NCI-H345 (cell line): ENCODE data around the gene LGALS9B.
"Not testable (repeated sequence)": the region's sequence is repeated elsewhere in the genome, so short reads cannot be mapped to it uniquely, and the experiment has no call there.

ENCODE experiments used
- DNase-seq: peaks from one replicate; lab custom pipeline; 2025; lab: John Stamatoyannopoulos, UW

The LGALS9B gene

DNA sequence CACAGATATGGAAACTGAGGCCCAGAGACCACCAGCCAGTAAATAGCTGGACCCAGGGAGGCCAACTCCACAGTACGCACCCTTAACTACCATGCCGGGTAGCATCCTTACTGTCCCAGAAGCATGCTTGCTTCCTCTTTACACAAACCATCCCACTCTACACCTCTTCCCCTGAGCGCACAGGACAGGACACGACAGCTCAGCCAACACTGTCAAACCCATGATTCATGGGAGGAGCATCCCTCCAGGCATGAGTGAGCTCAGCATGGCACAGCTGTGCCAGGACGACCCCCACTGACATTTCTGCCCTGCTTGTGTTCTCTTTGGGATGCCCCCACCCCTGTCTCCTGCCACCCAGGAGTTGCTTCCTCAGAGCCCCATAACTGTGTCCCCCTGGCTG lies 340 bp downstream of the LGALS9B start:
- DNase-seq: not testable (repeated sequence)

GRCh38 chr17:20466553-20466952 lies 786 bp downstream of the LGALS9B start:
- DNase-seq: not testable (repeated sequence)

- DNase-seq: not testable (repeated sequence)
These were observed 1.8 kb downstream of the LGALS9B start for GRCh38 chr17:20465535-20465934.

- DNase-seq: not testable (repeated sequence)
These were observed 2.4 kb downstream of the LGALS9B start for GRCh38 chr17:20464854-20465414.

- DNase-seq: not testable (repeated sequence)
These were observed 5.2 kb downstream of the LGALS9B start for GRCh38 chr17:20462158-20462557.

- not testable (repeated sequence) for DNase-seq
These were observed 9.4 kb downstream of the LGALS9B start for GRCh38 chr17:20457848-20458381.

GRCh38 chr17:20455106-20455505 lies 12.2 kb downstream of the LGALS9B start:
- DNase-seq: not testable (repeated sequence)

DNA sequence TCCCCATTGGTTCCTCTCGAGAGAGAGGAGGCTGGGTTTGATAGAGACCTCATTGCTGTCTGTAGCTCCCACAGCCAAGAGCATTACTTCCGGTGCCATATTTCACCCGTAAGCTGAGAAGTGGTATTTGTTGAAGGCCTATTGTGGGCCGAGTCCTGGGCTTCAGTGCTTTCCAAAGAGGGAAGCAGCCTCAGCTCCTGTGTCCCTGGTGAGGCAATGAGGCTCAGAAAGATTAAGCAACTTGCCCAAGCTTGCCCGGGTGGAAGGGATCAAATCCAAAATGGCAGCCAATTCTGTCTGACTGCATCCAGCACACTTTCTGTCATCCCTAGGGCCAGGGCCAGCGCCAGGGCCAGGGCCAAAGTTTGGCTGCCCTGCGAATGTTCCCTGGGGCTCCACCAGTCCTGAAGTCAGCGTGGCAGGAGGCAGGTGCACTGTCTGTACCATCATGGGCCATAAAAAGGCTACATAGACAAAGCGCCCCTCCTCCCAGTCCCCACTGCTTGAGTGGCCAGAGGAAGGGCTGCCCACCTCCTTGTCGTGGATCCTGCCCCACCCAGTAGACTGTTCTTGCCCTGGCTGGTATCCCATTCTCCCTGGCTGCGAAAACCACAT lies 13.4 kb downstream of the LGALS9B start:
- not testable (repeated sequence) for DNase-seq

- not testable (repeated sequence) for DNase-seq
These were observed 16.5 kb downstream of the LGALS9B start for GRCh38 chr17:20450852-20451251.

DNA sequence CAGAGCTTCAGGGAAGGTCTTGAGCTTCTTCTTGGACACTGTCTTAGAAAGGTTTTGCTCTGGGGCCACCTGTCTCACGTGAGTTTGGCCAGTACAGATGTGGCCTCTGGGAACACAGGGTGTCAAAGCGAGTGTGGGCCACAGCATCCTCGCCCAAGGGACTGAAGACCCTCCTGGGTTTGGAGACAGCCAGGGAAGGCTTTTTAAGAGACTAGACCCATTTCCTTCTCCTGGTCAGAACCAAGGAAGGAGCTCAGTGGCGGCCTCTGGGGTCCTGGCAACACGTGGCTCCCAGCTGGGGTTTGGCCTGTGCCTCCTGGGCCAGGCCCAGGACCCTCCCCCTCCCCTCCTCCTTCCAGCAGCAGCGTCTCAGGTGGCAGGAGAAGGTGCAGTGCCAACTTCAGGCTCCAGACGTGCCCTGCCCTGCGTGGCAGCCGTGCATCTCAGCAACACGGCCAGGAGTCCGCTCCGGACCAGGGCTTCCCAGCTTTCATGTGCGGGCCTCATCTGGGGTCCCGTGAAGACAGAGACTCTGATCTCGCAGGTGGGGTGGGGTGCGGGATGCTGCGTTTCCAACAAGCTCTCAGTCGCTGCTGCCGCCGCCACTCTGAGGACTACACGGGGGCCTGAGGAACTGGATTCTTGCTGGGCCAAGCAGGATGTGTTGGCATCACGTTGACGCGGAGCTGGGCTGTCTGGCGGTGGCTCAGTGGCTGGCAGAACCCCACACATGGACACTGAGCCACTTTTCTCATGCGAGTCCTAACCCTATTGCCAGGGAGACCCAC lies 19.6 kb downstream of the LGALS9B start:
- not testable (repeated sequence) for DNase-seq

DNA sequence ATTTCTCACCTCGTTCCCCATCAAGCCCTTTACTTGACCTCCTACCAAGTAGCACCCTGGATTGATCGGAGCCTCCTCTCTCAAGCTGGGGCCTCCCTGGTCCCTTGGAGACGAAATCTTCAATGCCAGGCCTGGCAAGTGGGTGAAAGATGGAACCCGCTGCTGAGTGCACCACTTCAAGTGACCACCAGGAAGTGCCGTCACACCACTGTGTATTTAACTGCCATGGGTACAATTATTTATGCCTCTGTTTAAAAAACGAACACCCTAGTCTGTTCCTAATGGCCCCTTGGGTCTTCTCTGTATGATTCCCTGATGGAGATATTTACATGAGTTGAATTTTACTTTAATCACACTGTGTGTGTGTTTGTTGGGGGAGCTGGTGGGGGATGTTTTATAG lies 20.4 kb downstream of the LGALS9B start:
- not testable (repeated sequence) for DNase-seq

DNA sequence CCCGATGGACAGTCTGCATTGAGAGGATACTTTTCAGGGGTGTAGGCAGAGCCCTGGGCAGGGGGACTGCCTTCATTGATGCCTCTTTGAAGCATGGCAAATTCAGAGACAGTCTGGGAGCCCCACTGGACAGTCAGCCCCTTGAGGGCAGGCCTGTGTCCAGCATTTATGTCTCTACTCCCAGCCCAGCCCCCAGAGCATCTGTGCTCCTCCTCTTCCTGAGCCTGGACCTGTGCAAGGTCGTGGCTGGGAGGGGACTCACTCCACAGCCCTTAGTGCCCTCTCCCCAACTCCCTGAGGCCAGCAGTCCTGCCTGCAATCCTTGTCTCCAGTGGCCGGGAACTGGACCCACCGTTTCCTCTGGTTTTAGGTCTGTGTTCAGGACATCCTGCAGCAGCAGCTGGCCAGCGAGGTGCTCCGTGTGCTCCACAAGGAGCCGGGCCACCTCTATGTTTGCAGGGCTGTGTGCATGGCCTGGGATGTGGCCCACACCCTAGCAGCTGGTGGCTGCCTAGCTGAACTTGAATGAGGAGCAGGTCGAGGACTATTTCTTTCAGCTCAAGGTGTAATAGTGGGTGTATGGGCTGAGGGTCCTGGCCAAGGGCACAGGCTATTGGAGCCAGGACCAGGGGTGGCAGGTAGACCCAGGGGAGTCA lies 22.6 kb downstream of the LGALS9B start:
- not testable (repeated sequence) for DNase-seq

- not testable (repeated sequence) for DNase-seq
These were observed 23.2 kb downstream of the LGALS9B start for GRCh38 chr17:20444173-20444572.

GRCh38 chr17:20443632-20444031 lies 23.7 kb downstream of the LGALS9B start:
- not testable (repeated sequence) for DNase-seq

DNA sequence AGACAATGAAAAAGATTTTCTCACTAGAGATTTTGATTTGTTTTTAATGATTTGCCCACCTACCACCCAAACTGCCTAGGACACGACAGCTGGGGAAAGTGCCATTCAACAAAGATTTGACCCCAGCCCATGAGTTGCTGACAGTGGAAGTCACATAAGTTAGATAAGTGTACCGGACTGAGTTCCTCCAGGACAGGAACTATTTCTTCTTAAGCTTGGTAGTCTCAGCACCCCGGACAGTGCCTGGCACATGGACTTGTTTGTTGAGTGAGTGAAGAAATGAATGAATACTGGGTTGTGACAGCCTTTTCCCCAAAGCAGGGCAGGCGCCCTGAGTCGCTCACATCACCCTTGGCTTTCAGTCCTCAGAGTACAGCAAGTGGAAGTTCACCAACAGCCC lies 26.7 kb downstream of the LGALS9B start:
- DNase-seq: not testable (repeated sequence)

DNA sequence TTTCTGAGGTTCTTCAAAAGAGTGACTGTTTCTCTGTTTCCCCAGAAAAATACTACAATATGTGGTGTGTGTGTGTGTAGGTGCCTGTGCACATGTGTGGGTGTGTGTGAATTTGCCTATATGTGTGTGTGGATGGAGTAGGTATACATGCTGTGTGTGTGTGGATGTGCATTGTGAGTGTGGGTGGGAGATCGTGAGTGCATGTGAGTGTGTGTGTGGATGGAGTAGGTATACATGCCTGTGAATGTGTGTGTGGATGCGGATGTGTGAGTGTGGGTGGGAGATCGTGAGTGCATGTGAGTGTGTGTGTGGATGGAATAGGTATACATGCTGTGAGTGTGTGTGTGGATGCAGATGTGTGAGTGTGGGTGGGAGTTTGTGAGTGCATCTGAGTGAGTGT lies 32.2 kb downstream of the LGALS9B start:
- not testable (repeated sequence) for DNase-seq

- not testable (repeated sequence) for DNase-seq
These were observed 34.0 kb downstream of the LGALS9B start for GRCh38 chr17:20433382-20433781.

- DNase-seq: not testable (repeated sequence)
These were observed 40.1 kb downstream of the LGALS9B start for GRCh38 chr17:20427264-20427663.

- DNase-seq: not testable (repeated sequence)
These were observed 44.5 kb downstream of the LGALS9B start for GRCh38 chr17:20422826-20423225.

DNA sequence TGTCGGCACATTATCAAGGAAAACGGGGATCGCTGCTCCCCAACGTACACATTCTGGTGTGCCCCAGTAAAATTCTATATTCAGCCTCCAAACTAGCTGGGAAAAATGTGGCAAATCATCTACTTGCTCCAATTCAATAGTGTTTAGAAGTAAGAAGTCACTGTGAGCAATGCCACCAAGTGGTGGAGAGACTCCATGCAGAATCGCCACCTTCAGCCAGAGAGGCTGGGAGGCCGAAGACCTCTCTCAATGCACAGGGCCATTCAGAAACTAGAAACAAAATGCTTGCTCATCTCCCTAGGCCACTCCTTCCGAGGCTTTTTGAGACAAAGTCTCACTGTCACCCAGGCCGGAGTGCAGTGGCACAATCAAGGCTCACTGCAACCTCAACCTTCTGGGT lies 48.5 kb downstream of the LGALS9B start:
- not testable (repeated sequence) for DNase-seq

DNA sequence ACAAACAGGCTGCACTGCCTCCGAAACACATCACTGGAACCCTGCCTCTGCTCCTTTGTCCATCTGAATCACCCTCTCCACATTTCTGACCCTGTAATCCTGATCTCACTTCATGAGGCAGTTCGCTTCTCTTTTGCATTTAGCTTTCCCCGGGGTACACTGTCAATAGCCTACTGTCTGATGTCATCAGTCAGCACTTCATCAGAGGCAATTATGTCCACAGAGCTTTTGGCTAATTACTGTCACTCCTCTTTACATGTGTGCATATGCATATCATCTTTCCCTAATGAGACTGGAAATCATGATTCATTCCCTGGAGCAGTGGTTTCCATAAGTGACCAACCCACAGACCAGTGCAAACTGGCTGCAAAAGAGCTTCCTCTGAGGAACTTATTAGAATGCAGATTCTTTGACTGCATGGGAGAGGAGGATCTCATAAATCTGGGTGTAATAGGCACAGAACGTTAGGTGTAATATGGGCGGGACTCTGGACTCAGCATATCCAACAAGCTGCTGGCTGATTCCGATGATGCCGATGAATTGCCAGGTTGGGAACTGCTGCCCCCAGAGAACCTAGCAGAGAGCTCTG lies 49.8 kb downstream of the LGALS9B start:
- DNase-seq: not testable (repeated sequence)
